Keratinocyte (primary cell): Measurements from ENCODE around the gene LDLRAD4.

Experiments used
- EZH2 ChIP-seq: IDR thresholded peaks from one replicate; pipeline ENCODE4 v1.6.1; 2012; ENCODE audit warnings: inconsistent platforms, mild to moderate bottlenecking, low read length, moderate library complexity
- TF ChIP-seq, protein P1 (sequence below), 3 experiments: IDR thresholded peaks in 1 of 3; conservative IDR thresholded peaks in 1 of 3; optimal IDR thresholded peaks in 1 of 3; 2 replicates in 2 of 3; 3 replicates in 1 of 3; pipeline versions ENCODE3 to v1.5.1; 2011; ENCODE audit warnings: low read length in 3 of 3, mild to moderate bottlenecking in 3 of 3, moderate library complexity in 2 of 3, control low read depth in 1 of 3, inconsistent platforms in 1 of 3; ENCODE audit not compliant: insufficient read depth in 2 of 3; ENCODE audit errors: extremely low read depth in 1 of 3

- TF ChIP-seq, protein P1, sequence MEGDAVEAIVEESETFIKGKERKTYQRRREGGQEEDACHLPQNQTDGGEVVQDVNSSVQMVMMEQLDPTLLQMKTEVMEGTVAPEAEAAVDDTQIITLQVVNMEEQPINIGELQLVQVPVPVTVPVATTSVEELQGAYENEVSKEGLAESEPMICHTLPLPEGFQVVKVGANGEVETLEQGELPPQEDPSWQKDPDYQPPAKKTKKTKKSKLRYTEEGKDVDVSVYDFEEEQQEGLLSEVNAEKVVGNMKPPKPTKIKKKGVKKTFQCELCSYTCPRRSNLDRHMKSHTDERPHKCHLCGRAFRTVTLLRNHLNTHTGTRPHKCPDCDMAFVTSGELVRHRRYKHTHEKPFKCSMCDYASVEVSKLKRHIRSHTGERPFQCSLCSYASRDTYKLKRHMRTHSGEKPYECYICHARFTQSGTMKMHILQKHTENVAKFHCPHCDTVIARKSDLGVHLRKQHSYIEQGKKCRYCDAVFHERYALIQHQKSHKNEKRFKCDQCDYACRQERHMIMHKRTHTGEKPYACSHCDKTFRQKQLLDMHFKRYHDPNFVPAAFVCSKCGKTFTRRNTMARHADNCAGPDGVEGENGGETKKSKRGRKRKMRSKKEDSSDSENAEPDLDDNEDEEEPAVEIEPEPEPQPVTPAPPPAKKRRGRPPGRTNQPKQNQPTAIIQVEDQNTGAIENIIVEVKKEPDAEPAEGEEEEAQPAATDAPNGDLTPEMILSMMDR (optimal IDR thresholded peaks at IDR 0.05 in 1 of 3, IDR thresholded peaks at IDR 0.05 in 1 of 3, conservative IDR thresholded peaks at IDR 0.05 in 1 of 3; ENCODE audit: extremely low read depth in 1 of 3, insufficient read depth in 2 of 3, low read length in 3 of 3): no peak
- TF ChIP-seq EZH2: no peak
Measured at GRCh38 chr18:13493725-13494124, 275.2 kb downstream of the LDLRAD4 start.
